ENCODE data around the gene MUL1. TPM values are rescaled to one million over a fixed set of nuclear protein-coding genes. Genes with fewer than 3 reads are reported as not detected.
"Not testable (repeated sequence)": the region's sequence is repeated elsewhere in the genome, so short reads cannot be mapped to it uniquely, and the experiment has no call there.

The MUL1 gene
- total RNA-seq, 1 experiment from 2014 or later, result 22.8 TPM

DNA sequence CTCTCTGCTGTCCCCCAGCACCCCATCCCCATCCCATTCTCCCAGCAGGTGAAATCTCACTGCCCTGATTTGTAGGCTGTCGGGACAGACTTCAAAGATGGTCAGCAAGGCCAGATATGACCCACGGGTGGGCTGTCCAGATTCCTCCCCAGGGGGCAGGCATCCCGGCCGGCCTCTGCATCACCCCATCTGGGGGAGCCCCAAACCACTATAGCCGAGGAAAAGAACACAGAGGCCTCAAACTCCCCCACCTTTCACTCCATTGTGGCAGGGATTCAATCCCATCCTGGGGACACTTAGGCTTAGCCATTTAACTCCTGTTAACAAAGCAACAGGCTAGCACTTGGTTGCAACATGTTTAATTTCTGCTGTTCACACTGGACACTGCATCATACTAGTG lies 8.8 kb downstream of the MUL1 start:
- BruUV-seq (replicated peaks), result no TSS peak
- Histone ChIP-seq H3K36me3 (ENCODE audit: low read depth) (no peaks in the 10 kb centered on the region), H3K79me2 (ENCODE audit: low read depth) (peaks cover 3% of the 10 kb centered on the region; the same call in 1 of the 2 replicates), H4K20me1 (ENCODE audit: insufficient read depth) (no peaks in the 10 kb centered on the region), H3K4me1 (replicated peaks; ENCODE audit: insufficient read depth) (peaks cover 30% of the 10 kb centered on the region), H3K4me2 (no peak overlapping the region), H3K9me2 (ENCODE audit: insufficient read depth) (no peaks in the 10 kb centered on the region), H3K9me3 (ENCODE audit: insufficient read depth, low read depth) (no peaks in the 10 kb centered on the region), H3F3A (ENCODE audit: insufficient read depth, low read depth) (peaks cover 39% of the 10 kb centered on the region), H2AFZ (no peak overlapping the region), H3K27ac (no peak overlapping the region), H3K27me3 (ENCODE audit: insufficient read depth, low read depth) (no peaks in the 10 kb centered on the region), H3K4me3 (no peak overlapping the region)
- intact Hi-C loops (cut with micrococcal nuclease; ENCODE audit: unreplicated experiment), result no loop called here
- ChIA-PET POLR2A (ENCODE audit: unreplicated experiment) (no interaction called here), CTCF (no interaction called here)
- TF ChIP-seq CTCF (conservative IDR thresholded peaks at IDR 0.05) (no peak), EZH2 (IDR thresholded peaks at IDR 0.05; ENCODE audit: low read depth) (no peak)
- DNase-seq, result no peak

DNA sequence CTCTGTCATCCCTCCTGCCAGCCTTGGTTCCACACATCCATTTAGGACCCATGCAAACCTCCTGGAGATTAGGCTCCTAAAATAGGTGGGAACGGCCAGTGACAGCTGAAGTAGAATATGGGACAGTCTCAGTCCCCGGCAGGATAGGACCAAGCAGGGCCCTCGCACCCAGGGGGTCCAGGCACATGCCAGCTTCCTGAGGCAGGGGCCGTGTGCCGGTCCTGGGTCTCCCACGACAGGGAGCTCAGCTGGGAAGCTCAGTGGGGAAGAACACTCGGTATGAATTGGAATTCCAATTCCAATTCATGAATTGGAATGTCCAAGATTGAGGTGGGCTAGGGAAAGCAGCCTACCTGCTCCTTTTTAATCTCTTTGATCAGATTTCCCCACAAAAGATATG lies 9.8 kb downstream of the MUL1 start:
- H3K36me3 ChIP-seq (ENCODE audit: low read depth), result no peaks in the 10 kb centered on the region
- no peaks in the 10 kb centered on the region for H3K27me3 ChIP-seq (ENCODE audit: insufficient read depth, low read depth)
- intact Hi-C loops (cut with micrococcal nuclease; ENCODE audit: unreplicated experiment), result no loop called here
- peak overlapping the region; percentile 97; the same call in 1 of the 2 replicates for H3K27ac ChIP-seq
- POLR2A ChIA-PET (ENCODE audit: unreplicated experiment), result no interaction called here
- no peaks in the 10 kb centered on the region for H4K20me1 ChIP-seq (ENCODE audit: insufficient read depth)
- peaks cover 45% of the 10 kb centered on the region for H3F3A ChIP-seq (ENCODE audit: insufficient read depth, low read depth)
- no peak for TF ChIP-seq EZH2 (IDR thresholded peaks at IDR 0.05; ENCODE audit: low read depth)
- peaks cover 38% of the 10 kb centered on the region for H3K4me1 ChIP-seq (replicated peaks; ENCODE audit: insufficient read depth)
- H3K9me3 ChIP-seq (ENCODE audit: insufficient read depth, low read depth), result no peaks in the 10 kb centered on the region
- no peaks in the 10 kb centered on the region for H3K79me2 ChIP-seq (ENCODE audit: low read depth)
- DNase-seq, result no peak
- no peak overlapping the region for H3K4me2 ChIP-seq
- CTCF ChIA-PET, result no interaction called here
- H2AFZ ChIP-seq, result no peak overlapping the region
- BruUV-seq (replicated peaks), result no TSS peak
- no peaks in the 10 kb centered on the region for H3K9me2 ChIP-seq (ENCODE audit: insufficient read depth)
- no peak overlapping the region for H3K4me3 ChIP-seq

GRCh38 chr1:20497506-20497905 lies 10.4 kb downstream of the MUL1 start:
- POLR2A ChIA-PET (ENCODE audit: unreplicated experiment), result no interaction called here
- DNase-seq, result no peak
- Histone ChIP-seq H3K27ac (peak overlapping the region; percentile 97), H3K79me2 (ENCODE audit: low read depth) (no peaks in the 10 kb centered on the region), H3K4me1 (replicated peaks; ENCODE audit: insufficient read depth) (peaks cover 39% of the 10 kb centered on the region), H3K9me2 (ENCODE audit: insufficient read depth) (no peaks in the 10 kb centered on the region), H3F3A (ENCODE audit: insufficient read depth, low read depth) (peaks cover 45% of the 10 kb centered on the region), H3K9me3 (ENCODE audit: insufficient read depth, low read depth) (no peaks in the 10 kb centered on the region), H4K20me1 (ENCODE audit: insufficient read depth) (no peaks in the 10 kb centered on the region), H3K27me3 (ENCODE audit: insufficient read depth, low read depth) (no peaks in the 10 kb centered on the region), H3K4me3 (no peak overlapping the region), H3K36me3 (ENCODE audit: low read depth) (no peaks in the 10 kb centered on the region), H3K4me2 (no peak overlapping the region), H2AFZ (no peak overlapping the region)
- intact Hi-C loops (cut with micrococcal nuclease; ENCODE audit: unreplicated experiment), result no loop called here
- no TSS peak for BruUV-seq (replicated peaks)
- TF ChIP-seq EZH2 (IDR thresholded peaks at IDR 0.05; ENCODE audit: low read depth) (no peak), CTCF (conservative IDR thresholded peaks at IDR 0.05) (no peak)
- CTCF ChIA-PET, result no interaction called here

DNA sequence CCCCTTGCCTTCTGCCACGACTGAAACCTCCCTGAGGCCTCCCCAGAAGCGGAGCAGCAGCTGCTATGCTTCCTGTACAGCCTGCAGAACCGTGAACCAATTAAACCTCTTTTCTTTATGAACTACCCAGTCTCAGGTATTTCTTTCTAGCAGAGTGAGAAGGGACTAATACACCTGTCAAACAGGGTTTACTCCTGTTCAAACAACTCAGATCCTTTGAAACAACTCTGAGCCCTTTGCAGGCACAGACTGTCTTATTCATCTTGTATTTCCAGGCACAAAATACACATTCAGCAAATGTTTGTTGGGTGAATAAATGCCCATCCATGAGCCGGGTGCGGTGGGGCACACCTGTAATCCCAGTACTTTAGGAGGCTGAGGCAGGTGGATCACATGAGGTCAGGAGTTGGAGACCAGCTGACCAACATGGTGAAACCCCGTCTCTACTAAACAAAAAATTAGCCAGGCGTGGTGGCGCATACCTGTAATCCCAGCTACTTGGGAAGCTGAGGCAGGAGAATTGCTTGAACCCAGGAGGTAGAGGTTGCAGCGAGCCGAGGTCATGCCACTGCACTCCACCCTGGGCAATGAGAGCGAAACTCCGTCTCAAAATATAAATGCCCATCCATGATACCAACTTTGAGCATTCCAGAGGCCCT lies 11.1 kb downstream of the MUL1 start:
- CTCF ChIA-PET; H3K36me3 ChIP-seq (ENCODE audit: low read depth); H4K20me1 ChIP-seq (ENCODE audit: insufficient read depth); H3K27me3 ChIP-seq (ENCODE audit: insufficient read depth, low read depth); POLR2A ChIA-PET (ENCODE audit: unreplicated experiment); H3K4me3 ChIP-seq; H3K9me2 ChIP-seq (ENCODE audit: insufficient read depth); H2AFZ ChIP-seq; H3K79me2 ChIP-seq (ENCODE audit: low read depth); H3K9me3 ChIP-seq (ENCODE audit: insufficient read depth, low read depth): not testable (repeated sequence)
- Histone ChIP-seq H3K27ac (peak overlapping the region; percentile 97), H3K4me2 (peak overlapping the region; percentile 39), H3K4me1 (replicated peaks; ENCODE audit: insufficient read depth) (peaks cover 39% of the 10 kb centered on the region), H3F3A (ENCODE audit: insufficient read depth, low read depth) (peaks cover 45% of the 10 kb centered on the region)
- BruUV-seq (replicated peaks), result TSS peak; percentile 34
- peak in 1 of 2 experiments; percentile 45 for DNase-seq
- intact Hi-C loops (cut with micrococcal nuclease; ENCODE audit: unreplicated experiment), result loop anchor here (1.0 kb wide), 1 partner anchor 265 kb away; no protein-coding TSS in a partner anchor
